Stomach (tissue), 9 donors: ENCODE results near the gene OCA2. TPM values are rescaled to one million over a fixed set of nuclear protein-coding genes. Genes with fewer than 3 reads are reported as not detected.
"Not testable (repeated sequence)": the region's sequence is repeated elsewhere in the genome, so short reads cannot be mapped to it uniquely, and the experiment has no call there.

Experiments
- DNase-seq, 2 donors: peaks; one replicate each; pipeline versions ENCODE4 v3.0.0 to v3.0.0-alpha.2; 2013 to 2019
- H3K27ac ChIP-seq, 5 donors: fragments of 200-600 bp in 4 of 5; sonication (generic) in 4 of 5; one replicate each; pipeline ENCODE4 v1.5.1; 2013 to 2019; ENCODE audit warnings: mild to moderate bottlenecking in 1 of 5, moderate library complexity in 1 of 5
- H3K27me3 ChIP-seq, 3 donors: fragments of 200-600 bp; sonication (generic); one replicate each; pipeline ENCODE4 v1.5.1; 2017 to 2019; ENCODE audit warnings: mixed run types in 1 of 3
- H3K36me3 ChIP-seq, 4 donors: fragments of 200-600 bp; sonication (generic); 1 replicate in 3 of 4; 2 replicates in 1 of 4; pipeline ENCODE4 v1.5.1; 2016 to 2019
- H3K4me1 ChIP-seq, 4 donors: fragments of 200-600 bp; sonication (generic); one replicate each; pipeline ENCODE4 v1.5.1; 2016 to 2019
- H3K4me3 ChIP-seq, 4 donors: fragments of 200-600 bp; sonication (generic) in 3 of 4; one replicate each; pipeline ENCODE4 v1.5.1; 2016 to 2019; ENCODE audit warnings: mild to moderate bottlenecking in 1 of 4
- H3K9me3 ChIP-seq, 4 donors: fragments of 200-600 bp; sonication (generic); one replicate each; pipeline ENCODE4 v1.5.1; 2016 to 2019
- CTCF ChIP-seq, 7 experiments: fragments of 450-650 bp in 4 of 7; fragments of 200-600 bp in 3 of 7; sonication (generic) in 3 of 7; IDR thresholded peaks; one replicate each; pipeline ENCODE4 v1.5.1; 2016 to 2019; ENCODE audit warnings: antibody characterized with exemption in 7 of 7, control low read depth in 2 of 7, mild to moderate bottlenecking in 1 of 7
- EP300 ChIP-seq: sonication (generic); formaldehyde crosslinking; IDR thresholded peaks from one replicate; pipeline ENCODE4 v1.6.1; 2017; ENCODE audit warnings: antibody characterized with exemption
- POLR2A ChIP-seq, 4 donors: fragments of 450-650 bp; IDR thresholded peaks; one replicate each; pipeline ENCODE4 v1.6.1; 2016; ENCODE audit warnings: antibody characterized with exemption in 4 of 4, control low read depth in 2 of 4, mild to moderate bottlenecking in 1 of 4, moderate library complexity in 1 of 4
- POLR2AphosphoS5 ChIP-seq, 3 donors: sonication (generic); formaldehyde crosslinking; IDR thresholded peaks; one replicate each; pipeline ENCODE4 v1.6.1; 2016; ENCODE audit warnings: antibody characterized with exemption in 3 of 3
- WGBS, 5 donors: extraction: QIAGEN DNeasy Blood & Tissue Kit in 3 of 5; methylation state at CpG; one replicate each; pipeline versions ENCODE4 v1.1.5 to v1.1.7; 2013 to 2018; 5-methylcytosine and 5-hydroxymethylcytosine counted together
- intact Hi-C: fragments of 100-400 bp; cut with DNase I; formaldehyde crosslinking; loops from one replicate; pipeline ENCODE4 v1.15.1; 2023; ENCODE audit warnings: low total_unique reads
- polyA plus RNA-seq, 3 donors: library from polyadenylated mRNA; stranded (reverse); fragments of 200-250 nt; gene quantifications; one replicate each; pipeline ENCODE4 v1.2.3, GENCODE V29; 2013
- total RNA-seq, 5 donors: library from RNA; depleted of rRNA; stranded (reverse); fragments of >200 nt; gene quantifications; one replicate each; pipeline versions ENCODE4 v1.1.0 to v1.2.3, GENCODE V29; 2014 to 2016
- donor health status: healthy with polysubstance abuse.
- donor health status: Bipolar disorder and iron deficiency.
- donor health status: healthy.

OCA2 gene
- total and polyA plus RNA-seq, 8 donors: 0.12 to 0.89 (median 0.65) TPM; not detected in 4

GRCh38 chr15:28014623-28015200 is 84.4 kb downstream of the OCA2 start:
- no peak for DNase-seq
- Histone ChIP-seq H3K27ac (no peak overlapping the region), H3K4me3 (no peak overlapping the region), H3K9me3 (no peaks in the 10 kb centered on the region), H3K36me3 (no peaks in the 10 kb centered on the region), H3K27me3 (no peaks in the 10 kb centered on the region), H3K4me1 (no peaks in the 10 kb centered on the region)
- intact Hi-C loops: no loop called here
- 85 to 94% (median 92%) methylated on average over 23 of the region's 23 CpGs for WGBS, 5 donors
- TF ChIP-seq CTCF (IDR thresholded peaks at IDR 0.05) (no peak), POLR2AphosphoS5 (IDR thresholded peaks at IDR 0.05) (no peak)

GRCh38 chr15:28013976-28014375 is 85.1 kb downstream of the OCA2 start:
- no peak overlapping the region for H3K27ac ChIP-seq
- no peak overlapping the region for H3K4me3 ChIP-seq
- WGBS, 5 donors: 88 to 91% (median 89%) methylated on average over 9 of the region's 9 CpGs
- peaks cover 0 to 6% (median 1%) of the 10 kb centered on the region in 4 donors for H3K9me3 ChIP-seq
- H3K27me3 ChIP-seq: no peaks in the 10 kb centered on the region
- no peaks in the 10 kb centered on the region for H3K36me3 ChIP-seq
- TF ChIP-seq EP300 (no peak), POLR2A (IDR thresholded peaks at IDR 0.05) (no peak), POLR2AphosphoS5 (IDR thresholded peaks at IDR 0.05) (no peak), CTCF (IDR thresholded peaks at IDR 0.05) (no peak)
- no peak for DNase-seq
- H3K4me1 ChIP-seq: no peaks in the 10 kb centered on the region
- intact Hi-C loops: no loop called here

- intact Hi-C loops: no loop called here
These were observed 85.6 kb downstream of the OCA2 start for GRCh38 chr15:28013480-28013879.

GRCh38 chr15:28012231-28012630 is 86.9 kb downstream of the OCA2 start:
- 82 to 90% (median 87%) methylated on average over 4 of the region's 4 CpGs for WGBS, 5 donors
- Histone ChIP-seq H3K9me3 (peaks cover 0 to 13% (median 5%) of the 10 kb centered on the region in 4 donors), H3K36me3 (no peaks in the 10 kb centered on the region), H3K4me1 (no peaks in the 10 kb centered on the region), H3K27ac (no peak overlapping the region), H3K27me3 (no peaks in the 10 kb centered on the region), H3K4me3 (no peak overlapping the region)
- TF ChIP-seq CTCF (IDR thresholded peaks at IDR 0.05) (no peak), POLR2AphosphoS5 (IDR thresholded peaks at IDR 0.05) (no peak), EP300 (no peak), POLR2A (IDR thresholded peaks at IDR 0.05) (no peak)
- intact Hi-C loops: no loop called here
- DNase-seq: no peak

More at GRCh38 chr15:28013480-28013879, 85.6 kb downstream of the OCA2 start:
- Histone ChIP-seq H3K27ac (no peak overlapping the region), H3K4me3 (no peak overlapping the region), H3K4me1 (no peaks in the 10 kb centered on the region), H3K9me3 (peaks cover 0 to 11% (median 4%) of the 10 kb centered on the region in 4 donors), H3K27me3 (no peaks in the 10 kb centered on the region), H3K36me3 (no peaks in the 10 kb centered on the region)
- no peak for TF ChIP-seq POLR2A (IDR thresholded peaks at IDR 0.05)
- no peak for DNase-seq
- 85 to 93% (median 91%) methylated on average over 7 of the region's 7 CpGs for WGBS, 5 donors

GRCh38 chr15:28008175-28008574 is 90.9 kb downstream of the OCA2 start:
- intact Hi-C loops, H3K27me3 ChIP-seq, H3K4me3 ChIP-seq, H3K36me3 ChIP-seq, DNase-seq, H3K4me1 ChIP-seq, H3K27ac ChIP-seq: not testable (repeated sequence)
- WGBS, 5 donors: 82 to 86% (median 84%) methylated on average over 2 of the region's 2 CpGs
- H3K9me3 ChIP-seq: peaks cover 0 to 13% (median 5%) of the 10 kb centered on the region in 4 donors
